Upper lobe of left lung (tissue), 4 donors: ENCODE data around the gene CD44.

ENCODE experiments used
- CTCF ChIP-seq, 6 experiments: fragments of 450-650 bp in 4 of 6; fragments of 200-600 bp in 2 of 6; sonication (generic) in 2 of 6; IDR thresholded peaks; one replicate each; pipeline ENCODE4 v1.5.1; 2016 to 2019; ENCODE audit warnings: antibody characterized with exemption in 6 of 6
- EP300 ChIP-seq, 4 donors: sonication (generic); formaldehyde crosslinking; IDR thresholded peaks; one replicate each; pipeline ENCODE4 v1.5.1; 2017; ENCODE audit warnings: antibody characterized with exemption in 4 of 4, control low read depth in 2 of 4
- POLR2A ChIP-seq, 4 donors: fragments of 450-650 bp; IDR thresholded peaks; one replicate each; pipeline ENCODE4 v1.5.1; 2016 to 2017; ENCODE audit warnings: antibody characterized with exemption in 4 of 4, mild to moderate bottlenecking in 2 of 4
- POLR2AphosphoS5 ChIP-seq, 2 donors: sonication (generic); formaldehyde crosslinking; IDR thresholded peaks; one replicate each; pipeline ENCODE4 v1.5.1; 2017; ENCODE audit warnings: antibody characterized with exemption in 2 of 2

- no peak for TF ChIP-seq CTCF (IDR thresholded peaks at IDR 0.05)
- TF ChIP-seq EP300 (IDR thresholded peaks at IDR 0.05), result no peak
- no peak for TF ChIP-seq POLR2A (IDR thresholded peaks at IDR 0.05)
- TF ChIP-seq POLR2AphosphoS5 (IDR thresholded peaks at IDR 0.05), result no peak
These were observed 54.8 kb downstream of the CD44 start for GRCh38 chr11:35193767-35194166.
